Measurements from ENCODE around the gene FAM240A.
"Not testable (repeated sequence)": the region's sequence is repeated elsewhere in the genome, so short reads cannot be mapped to it uniquely, and the experiment has no call there.

The FAM240A gene

DNA sequence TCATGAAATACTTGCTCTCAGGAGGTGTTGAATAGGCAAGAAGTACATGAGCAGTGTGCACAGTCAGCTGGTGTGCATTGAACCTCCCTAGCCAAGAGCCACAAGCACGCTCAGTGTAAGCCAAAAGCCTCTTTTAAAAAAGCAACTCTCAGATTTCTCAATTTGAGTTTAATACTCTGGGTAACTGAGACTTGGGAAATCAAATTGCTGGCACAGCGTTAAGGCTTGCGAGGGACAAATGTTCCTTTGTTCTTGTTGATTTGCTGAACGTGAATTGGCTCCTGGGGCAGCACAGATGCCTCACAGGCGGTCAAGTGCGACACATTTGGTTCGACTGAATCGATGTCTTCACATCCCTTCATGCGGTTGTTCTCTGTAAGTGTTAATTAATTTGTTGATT lies at the start of gene FAM240A:
Gene FAM240A, plus strand, starts transcription at position 202 of the 400 bp plus-strand sequence. Its CDS starts 159 bp downstream, at position 361.
- DNase-seq = no peak

DNA sequence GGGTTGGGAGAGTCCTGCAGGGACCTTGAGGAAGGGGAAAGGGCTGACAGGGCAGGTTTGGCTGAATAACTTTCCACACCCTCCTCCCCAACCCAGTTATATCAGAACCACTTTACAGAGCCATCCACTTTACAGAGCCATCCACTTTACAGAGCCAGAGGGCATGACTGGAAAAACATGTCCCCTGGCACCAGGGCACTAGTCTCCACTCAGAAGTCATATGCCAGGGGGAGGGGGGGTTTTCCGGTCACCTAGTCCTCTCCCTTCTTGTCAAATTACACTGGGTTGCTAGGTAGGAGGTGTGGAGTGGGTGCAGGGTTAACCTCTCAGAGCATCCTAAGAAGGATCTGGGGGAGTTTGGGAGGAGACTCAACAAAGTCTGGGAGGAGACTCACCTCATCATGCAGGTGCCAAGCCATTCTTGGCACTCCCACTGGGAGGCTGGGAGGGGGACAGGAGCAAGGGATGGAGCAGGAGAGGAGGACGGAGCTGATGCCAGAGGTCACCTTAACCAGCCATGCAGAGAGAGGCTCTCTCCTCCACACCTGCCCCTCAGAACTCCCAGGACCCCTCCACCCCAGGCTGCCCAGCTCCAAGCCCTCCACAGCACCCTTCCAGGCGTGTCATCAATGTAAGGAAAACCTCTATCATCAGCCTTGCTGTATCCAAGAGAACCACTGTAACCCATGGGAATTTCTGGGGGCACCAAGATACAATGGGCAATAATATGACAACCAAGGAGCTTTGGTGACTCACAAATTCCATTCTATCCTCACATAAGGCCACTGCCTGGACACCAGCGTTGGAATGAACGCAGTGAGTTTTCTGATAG lies 47.9 kb upstream of the FAM240A start:
- DNase-seq = no peak

DNA sequence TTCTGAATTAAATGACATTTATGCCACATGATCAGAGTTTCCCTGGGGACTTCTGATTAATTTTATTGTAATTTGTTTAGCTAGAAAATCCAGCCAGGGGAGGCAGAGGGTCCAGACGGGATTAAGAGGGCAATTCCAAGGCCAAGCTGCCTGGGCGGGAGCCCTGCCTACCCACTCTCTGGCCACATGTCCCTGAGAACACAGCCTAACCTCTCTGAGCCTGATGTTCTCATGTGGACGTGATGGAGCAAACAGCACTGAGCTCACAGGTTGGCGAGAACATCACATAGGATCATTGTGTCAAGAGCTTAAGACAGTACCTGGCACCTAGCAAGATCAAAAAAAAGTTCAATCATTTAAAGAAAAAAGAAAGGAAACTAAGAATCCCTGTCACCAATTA lies 47.2 kb upstream of the FAM240A start:
- DNase-seq = no peak

DNA sequence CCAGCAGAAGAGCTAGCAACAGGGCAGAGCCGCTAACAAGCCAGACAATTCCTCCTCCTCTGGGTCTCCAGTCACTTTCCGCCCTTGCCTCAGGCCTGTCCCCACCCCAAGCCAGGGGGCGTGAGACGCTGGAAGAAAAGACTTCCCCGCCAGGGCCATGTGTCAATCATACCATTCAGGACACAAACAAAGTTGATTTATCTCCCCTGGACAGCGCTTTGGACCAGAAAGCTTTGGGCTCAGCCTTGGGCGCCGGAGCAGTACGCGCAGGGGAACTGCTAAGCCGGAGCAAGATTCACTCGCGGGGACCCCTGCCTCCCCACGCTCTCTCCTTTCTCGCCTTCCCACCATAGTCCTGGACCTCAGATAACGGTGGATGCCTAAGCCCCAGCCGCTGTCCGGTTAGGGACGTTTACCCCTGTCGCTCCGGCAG lies 46.7 kb upstream of the FAM240A start:
- DNase-seq = no peak

DNA sequence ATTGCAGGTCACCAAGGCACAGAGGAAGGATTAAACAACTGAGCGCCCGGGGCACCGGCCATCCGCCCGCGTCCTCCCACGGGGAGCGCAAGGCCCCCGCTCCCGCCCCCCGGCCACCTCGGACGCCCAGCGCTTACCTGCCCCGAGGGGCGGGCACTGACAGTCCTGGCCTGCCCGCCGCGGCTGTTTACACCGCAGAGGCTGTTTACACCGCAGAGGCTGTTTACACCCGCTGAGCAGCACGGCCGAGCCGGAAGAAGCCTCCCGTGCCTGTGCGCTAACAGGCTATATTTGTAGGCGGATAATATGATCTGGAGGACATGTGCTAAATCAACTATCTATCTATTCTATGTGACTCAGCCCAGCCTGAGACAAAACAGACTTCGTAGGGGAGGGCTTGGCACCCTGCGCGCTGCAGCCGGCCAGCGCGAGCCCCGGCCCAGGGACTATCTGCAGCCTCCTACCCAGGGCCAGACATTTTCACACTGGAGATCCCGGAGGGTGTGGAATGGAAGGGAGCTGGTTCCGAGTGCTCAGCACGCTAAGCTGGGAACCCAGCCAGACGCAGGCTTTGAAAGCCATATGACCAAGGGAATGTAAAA lies 46.2 kb upstream of the FAM240A start, which contains the start of gene LRRC2:
Gene LRRC2, minus strand, starts transcription at position 263 of the 602 bp plus-strand sequence. CDS start 14,711 bp downstream, outside the sequence.
- peak; percentile 26 for DNase-seq

DNA sequence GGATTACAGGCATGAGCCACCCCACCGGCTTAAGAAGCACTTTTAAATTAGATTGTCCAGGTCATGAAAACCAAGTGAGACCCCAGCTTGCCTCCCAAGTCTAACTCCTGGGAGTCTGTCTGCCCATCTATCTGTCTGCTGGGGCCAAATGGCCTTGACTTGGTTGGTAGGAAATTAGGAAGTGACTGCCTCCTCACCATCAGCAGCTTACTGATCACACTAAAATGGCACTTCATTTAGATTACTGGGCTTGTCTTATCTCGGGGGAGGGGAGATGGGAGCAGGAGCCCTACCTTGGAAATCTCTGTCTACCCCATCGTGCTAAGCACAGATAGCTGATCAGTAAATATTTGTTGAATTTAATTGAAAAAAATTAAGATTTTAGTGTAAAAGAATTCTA lies 40.6 kb upstream of the FAM240A start:
- DNase-seq = no peak

DNA sequence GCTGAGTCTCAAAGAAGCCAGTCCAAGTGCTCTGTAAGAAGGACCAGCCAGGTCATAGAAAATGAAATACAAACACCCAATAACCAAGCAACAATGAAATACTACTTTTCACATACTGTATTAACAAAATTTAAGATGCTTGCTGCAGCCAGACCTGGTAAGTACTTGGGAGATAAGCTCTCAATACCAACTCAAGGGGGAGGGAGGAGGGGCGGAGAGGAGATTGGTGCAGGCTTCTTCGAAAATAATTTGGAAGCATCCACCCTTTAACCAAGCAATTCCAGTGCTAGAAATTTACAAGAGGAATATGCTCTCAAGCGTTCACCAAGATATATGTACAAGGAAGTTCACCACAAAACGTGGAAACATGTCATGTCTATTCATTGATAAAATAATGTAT lies 38.6 kb upstream of the FAM240A start:
- no peak for DNase-seq

DNA sequence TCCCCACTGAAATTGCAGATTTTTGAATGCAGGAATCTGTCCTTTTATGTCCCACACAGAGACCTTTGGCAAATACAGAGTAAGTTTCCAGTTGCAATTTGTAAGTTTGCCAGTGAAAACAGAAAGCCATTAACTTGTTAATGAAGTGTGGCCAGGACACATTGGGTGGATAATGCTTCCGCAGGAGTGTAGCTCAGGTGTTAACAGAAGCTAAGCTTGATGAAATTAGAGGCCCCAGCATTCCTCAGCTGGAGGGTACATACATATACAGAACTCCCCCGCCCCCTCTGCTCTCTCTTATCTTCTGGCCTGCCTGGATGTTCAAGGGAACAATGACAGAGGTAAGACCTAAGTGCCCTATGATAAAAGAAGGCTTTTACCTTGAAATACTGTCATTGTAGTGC lies 38.1 kb upstream of the FAM240A start:
- DNase-seq = no peak

DNA sequence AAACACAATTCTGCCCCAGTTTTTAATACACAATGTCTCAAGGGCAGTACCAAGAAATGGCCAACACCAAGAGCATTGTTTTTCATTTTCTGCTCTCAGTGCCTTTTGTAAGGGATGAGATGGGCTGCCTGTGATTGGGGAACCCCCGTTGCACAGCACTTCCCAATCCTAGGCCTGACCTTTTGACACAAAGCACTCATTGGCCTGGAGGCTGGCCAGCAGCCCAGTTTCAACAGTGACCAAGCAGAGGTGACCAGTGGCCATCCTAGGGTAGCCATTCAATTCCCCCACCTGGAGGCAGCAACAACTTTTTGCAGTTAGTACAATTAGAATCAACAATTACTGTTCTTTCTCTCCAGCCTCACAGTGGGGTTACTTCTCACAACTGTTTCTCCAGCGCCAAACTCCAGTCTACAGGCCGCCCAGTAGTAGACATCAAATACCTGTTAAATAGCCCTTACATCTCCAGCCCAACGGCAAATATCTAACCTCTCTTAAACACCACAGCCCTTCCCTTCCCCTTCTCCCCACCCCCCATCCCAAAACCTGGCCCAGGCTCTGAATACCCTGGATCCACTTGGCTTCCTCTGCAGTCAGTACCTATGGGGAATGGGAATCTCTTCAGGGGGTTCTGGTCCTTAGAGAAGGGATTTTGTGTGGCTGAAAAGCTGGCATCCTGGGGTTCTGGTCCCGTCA lies 37.3 kb upstream of the FAM240A start:
- DNase-seq = no peak

DNA sequence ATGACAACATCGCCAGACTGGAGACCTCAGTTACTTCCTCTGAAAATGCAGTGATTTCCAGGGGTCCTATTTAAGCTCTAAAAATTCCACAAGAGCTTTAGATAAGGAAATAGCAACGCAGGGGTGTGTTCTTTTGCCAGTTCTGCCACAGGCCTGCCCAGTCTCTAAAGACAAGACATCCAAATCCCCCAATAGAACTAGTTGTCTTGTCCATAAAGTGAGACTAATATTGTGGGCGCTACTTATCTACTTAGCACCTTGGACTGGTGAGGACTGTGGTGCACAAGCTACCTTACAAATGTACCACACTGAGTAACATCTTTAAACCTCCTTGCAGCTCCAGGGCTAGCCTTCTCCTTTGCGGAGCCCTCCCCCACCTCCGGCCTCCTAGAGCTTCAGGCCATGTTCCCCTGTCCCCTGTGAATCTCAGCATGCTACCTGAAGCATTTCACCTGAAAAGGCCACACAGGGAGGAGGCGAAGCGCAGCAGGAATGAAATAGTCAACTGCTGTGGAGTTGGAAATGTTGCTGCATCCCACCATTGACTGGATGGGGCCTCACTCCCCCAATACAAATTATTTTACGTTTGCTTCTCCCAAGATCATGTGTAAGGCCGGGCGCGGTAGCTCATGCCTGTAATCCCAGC lies 36.6 kb upstream of the FAM240A start:
- DNase-seq = no peak

DNA sequence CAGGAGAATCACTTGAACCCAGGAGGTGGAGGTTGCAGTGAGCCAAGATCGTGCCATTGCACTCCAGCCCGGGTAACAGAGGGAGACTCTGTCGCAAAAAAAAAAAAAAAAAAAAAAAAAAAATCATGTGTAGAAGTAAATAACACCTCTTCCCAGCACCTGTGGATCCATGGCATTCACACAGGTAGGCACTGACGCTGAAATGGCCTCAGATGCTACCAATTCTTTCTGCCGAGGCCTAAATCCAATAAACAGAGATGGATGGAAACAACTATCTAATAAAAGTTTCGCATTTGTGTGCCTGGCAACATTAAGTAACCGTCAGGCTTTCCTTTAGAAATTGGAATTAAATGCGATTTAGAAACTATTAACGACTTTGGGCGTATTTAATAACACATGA lies 35.9 kb upstream of the FAM240A start:
- DNase-seq = no peak

DNA sequence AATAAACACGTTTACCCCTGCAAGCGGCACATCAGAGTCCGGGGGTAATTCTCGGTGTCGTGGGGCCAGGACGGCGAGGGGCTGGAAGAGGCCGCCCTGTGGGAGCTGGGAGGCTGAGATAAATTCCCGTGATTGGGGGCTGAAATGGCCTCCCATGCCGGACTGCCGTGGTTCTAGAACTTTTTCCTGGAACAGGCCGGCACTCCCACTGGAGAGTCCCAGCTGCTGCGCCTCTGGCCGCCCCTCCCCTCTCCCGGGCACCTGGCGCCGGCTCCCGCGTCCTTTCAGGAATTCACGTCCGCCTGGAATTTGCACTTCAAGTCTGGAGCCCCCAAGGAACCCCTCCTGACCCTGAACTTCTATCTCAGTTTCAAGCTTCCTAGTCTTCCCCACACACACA lies 35.4 kb upstream of the FAM240A start:
- no peak for DNase-seq

DNA sequence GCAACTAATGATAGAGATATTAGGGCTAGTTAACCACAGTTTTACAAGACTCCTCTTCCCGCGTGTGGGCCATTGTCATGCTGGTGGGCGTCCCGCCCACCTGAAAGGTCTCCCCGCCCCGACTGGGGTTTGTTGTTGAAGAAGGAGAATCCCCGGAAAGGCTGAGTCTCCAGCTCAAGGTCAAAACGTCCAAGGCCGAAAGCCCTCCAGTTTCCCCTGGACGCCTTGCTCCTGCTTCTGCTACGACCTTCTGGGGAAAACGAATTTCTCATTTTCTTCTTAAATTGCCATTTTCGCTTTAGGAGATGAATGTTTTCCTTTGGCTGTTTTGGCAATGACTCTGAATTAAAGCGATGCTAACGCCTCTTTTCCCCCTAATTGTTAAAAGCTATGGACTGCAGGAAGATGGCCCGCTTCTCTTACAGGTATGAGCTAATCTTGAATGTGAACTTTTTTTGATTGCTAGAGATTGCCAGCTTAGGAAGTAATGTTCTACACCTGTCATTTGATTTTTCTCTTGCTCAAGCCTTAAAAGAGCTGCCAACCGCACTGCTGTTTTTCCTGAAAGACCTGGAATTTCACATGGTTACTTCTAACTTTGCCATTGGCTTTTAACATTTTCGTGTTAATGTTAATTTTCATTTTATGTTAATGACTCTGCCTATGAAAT lies 34.6 kb upstream of the FAM240A start:
- DNase-seq = not testable (repeated sequence)

DNA sequence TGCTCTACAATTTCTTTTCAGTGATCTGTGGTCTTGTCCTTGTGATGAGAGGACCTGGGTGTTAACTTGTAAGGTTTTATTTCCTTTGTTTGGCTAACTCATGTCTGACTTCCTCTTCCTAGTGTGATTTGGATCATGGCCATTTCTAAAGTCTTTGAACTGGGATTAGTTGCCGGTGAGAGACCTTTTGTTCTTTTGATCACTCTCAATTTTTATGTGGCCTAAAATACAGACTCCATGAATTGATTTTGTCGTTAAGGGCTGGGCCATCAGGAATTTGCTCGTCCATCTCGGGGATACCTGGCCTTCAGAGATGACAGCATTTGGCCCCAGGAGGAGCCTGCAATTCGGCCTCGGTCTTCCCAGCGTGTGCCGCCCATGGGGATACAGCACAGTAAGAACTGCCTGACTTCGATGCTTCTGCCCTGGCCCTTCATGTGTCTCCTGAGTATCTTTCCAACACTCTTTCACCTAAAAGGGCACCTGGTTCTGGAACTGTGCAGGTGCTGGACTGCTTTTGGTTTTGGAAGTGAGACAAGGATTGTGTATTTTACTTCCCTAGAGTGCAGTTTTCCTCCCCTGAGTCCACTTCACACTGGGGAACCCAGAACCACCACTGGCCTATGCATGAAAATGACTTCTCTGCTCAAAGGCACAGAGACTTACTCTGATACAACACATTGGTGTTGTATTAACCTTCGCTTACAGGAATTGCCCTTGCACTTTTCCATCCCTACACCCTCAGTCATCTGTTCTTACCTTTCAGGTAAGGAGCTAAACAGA lies 33.2 kb upstream of the FAM240A start:
- DNase-seq = no peak

DNA sequence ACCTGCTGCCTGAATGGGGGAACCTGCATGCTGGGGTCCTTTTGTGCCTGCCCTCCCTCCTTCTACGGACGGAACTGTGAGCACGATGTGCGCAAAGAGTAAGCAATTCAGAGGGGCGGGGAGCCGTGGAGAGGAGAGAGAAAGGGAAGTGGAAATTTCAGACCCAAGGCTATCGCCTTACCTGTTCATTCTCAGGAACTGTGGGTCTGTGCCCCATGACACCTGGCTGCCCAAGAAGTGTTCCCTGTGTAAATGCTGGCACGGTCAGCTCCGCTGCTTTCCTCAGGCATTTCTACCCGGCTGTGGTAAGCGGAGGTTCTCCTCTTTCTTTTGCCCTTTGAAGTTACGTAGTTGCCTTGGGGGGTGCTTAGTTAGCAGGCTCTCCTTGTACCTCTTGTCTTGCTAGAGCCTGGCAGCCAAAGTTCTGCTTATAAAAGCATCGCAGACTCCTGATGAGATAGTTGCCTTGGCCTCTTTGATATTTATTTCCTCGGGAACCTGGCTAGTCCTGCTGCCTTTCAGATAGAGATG lies 32.5 kb upstream of the FAM240A start:
- no peak for DNase-seq

DNA sequence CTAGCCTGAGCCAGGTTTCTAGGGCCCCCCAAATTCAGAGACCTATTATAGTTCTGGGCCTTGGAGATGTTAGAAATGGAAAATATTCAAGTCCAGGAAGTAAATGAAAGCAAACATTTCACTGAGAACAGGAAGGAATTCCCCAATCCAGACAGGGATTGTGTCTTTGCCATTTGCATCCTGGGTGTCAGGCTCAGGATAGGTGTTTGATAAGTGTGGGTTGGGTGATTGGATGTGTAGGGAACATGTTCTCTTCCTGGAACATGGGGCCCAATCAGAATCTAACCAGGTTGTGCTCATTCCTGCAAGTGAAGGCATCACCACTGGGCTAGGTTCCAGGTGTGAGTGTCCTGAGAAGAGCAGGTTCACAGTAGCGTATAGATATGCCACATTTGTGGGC lies 31.6 kb upstream of the FAM240A start:
- DNase-seq = no peak

DNA sequence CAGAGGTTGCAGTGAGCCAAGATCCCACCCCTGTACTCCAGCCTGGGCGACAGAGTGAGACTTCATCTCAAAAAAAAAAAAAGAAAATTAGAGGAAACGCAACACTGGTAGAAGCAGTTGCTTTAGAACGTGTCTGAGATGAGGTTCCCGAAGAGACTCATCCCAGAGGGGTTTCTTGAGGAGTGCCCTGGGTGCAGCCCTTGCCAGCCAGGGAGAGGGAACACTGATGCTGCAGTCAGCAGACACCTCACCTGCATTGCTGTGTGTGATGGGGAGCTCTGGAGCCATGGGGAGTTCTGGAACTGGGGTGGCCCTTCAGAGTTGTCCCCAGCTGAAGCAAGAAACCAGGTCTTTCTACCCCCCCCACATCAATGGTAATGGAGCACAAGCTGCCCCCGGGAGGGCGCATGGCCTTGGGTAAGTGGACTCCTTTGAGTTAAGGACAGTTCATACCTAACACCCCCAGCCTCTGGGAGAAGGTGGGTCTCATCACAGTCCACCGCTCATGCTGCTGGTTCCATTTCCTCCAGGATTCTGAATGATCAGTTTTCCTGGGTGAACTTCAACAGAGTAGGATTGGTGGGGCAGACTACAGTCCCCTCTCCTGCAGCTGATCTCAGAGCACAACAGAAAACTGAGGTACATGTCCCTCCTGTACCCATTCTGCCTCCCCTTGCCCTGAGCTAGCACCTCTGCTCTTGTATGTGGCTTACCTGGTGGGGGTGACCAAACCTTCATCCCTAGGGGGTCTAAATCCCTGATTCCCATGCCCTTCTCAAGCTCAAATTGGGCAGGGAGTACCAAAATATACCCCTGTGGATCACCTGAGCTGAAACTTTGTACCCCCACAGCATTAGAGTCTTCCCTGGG lies 27.5 kb upstream of the FAM240A start:
- DNase-seq = no peak

DNA sequence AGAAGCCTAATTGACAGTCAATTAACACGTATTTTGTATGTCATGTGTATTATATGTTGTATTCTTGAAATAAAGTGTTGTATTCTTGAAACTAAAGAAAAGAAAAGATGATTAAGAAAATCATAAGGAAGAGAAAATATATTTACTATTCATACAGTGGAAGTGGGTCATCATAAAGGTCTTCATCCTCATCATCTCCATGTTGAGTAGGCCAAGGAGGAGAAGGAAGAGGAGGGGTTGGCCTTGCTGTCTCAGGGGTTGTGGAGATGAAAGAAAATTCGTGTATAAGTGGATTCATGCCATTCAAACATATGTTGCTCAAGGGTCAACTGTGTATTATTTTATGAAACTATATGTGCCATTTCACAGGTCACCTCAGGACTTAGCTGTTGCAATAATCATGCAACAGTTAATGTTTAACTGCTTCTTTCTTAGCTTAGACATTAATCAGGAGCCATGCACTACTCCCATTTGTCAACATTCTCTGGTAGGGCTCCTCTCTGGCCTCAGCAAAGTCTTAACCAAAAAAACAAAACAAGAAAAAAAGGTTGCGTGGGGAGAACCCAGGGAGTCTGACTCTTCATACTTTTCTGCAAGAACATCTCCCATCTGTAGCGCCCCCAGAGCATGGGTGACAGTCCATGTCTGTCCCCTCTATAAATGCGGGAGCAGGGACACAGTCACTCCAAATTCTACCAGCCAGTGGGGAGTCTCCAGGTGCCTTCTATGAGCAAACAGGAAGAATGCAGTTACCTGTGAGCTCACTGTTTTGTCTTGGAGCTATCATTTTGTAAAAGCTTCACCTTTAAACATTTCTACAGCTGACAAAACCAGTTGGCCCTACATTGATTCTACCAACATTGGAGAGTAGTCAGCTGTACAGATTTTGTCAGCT lies 26.3 kb upstream of the FAM240A start:
- no peak for DNase-seq

DNA sequence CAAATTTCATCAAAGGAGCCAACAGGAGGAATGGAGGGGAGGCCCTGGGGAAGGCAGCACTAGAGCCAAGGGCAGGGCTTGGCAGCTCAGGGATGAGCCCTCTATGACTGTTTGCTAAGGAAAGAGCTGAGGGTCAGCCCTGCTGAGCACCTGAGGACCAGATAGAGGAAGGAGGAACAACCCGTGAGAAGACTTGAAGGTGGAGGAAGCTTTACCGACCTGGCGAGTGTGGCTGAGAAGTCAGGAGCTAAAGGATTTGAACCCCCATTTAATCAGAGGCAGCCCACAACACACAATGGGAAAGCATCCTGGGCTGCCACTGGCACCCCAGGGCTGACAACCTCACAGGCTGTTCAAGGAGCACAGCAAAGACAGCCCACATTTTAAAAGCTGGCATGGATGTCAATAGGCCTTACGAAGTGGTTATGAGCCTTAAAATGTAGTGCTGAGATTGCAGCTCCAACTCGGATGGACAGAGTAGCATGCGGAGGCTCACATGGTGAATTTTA lies 25.5 kb upstream of the FAM240A start:
- no peak for DNase-seq

Data from activated CD4-positive, alpha-beta T cell treated with anti-CD3 and anti-CD28 coated beads, Interleukin-2, amount 50 U/mL, for 1 hour (primary cell).